Measurements from ENCODE around the gene DNASE2B. TPM values are rescaled to one million over a fixed set of nuclear protein-coding genes. Genes with fewer than 3 reads are reported as not detected.

The DNASE2B gene
- polyA plus RNA-seq, 1 donor from 2014 or later, result 27.9 TPM

GRCh38 chr1:84352298-84353106, 45.8 kb upstream of the DNASE2B start:
- no peak overlapping the region for H2AFZ ChIP-seq (ENCODE audit: low read depth, low read length)
- no peak overlapping the region for H3K27ac ChIP-seq (ENCODE audit: low read length)
- H3K79me2 ChIP-seq (replicated peaks; ENCODE audit: insufficient read depth, low read length), result no peaks in the 10 kb centered on the region

GRCh38 chr1:84353695-84354094, 44.6 kb upstream of the DNASE2B start:
- no peak for TF ChIP-seq EZH2 (IDR thresholded peaks at IDR 0.05; ENCODE audit: borderline replicate concordance, insufficient read depth, low read length, poor library complexity, severe bottlenecking)
- TF ChIP-seq REST (IDR thresholded peaks at IDR 0.05; ENCODE audit: borderline replicate concordance), result no peak
- no peak for TF ChIP-seq MXI1 (conservative IDR thresholded peaks at IDR 0.05; ENCODE audit: poor library complexity, severe bottlenecking)
- no peak for TF ChIP-seq SMC3 (conservative IDR thresholded peaks at IDR 0.05; ENCODE audit: poor library complexity)
- no peak for TF ChIP-seq POLR2AphosphoS5 (IDR thresholded peaks at IDR 0.05)
- H2AFZ ChIP-seq (ENCODE audit: low read depth, low read length), result no peak overlapping the region
- H3K36me3 ChIP-seq (ENCODE audit: insufficient read depth, low read length), result no peaks in the 10 kb centered on the region
- no peaks in the 10 kb centered on the region for H3K9me2 ChIP-seq (ENCODE audit: insufficient read depth, low read length)
- H4K20me1 ChIP-seq (ENCODE audit: insufficient read depth), result no peaks in the 10 kb centered on the region
- H3K79me2 ChIP-seq (replicated peaks; ENCODE audit: insufficient read depth, low read length), result no peaks in the 10 kb centered on the region
- no peak overlapping the region for H3K4me2 ChIP-seq (ENCODE audit: low read length)
- no peak overlapping the region for H3K4me3 ChIP-seq (ENCODE audit: low read length)
- no peaks in the 10 kb centered on the region for H3K9me3 ChIP-seq (ENCODE audit: low read length)
- H3K27ac ChIP-seq (ENCODE audit: low read length), result no peak overlapping the region
- no peaks in the 10 kb centered on the region for H3K27me3 ChIP-seq (ENCODE audit: insufficient read depth, low read depth, low read length)
- H3K9ac ChIP-seq (ENCODE audit: low read length), result no peak overlapping the region
- peaks cover 3% of the 10 kb centered on the region for H3F3A ChIP-seq (ENCODE audit: insufficient read depth, low read length, poor library complexity, severe bottlenecking)

More at GRCh38 chr1:84352298-84353106, 45.8 kb upstream of the DNASE2B start:
- no peak overlapping the region for H3K4me3 ChIP-seq (ENCODE audit: low read length)
- H3K9ac ChIP-seq (ENCODE audit: low read length), result no peak overlapping the region
- TF ChIP-seq RAD21 (conservative IDR thresholded peaks at IDR 0.05) (no peak), SMC3 (conservative IDR thresholded peaks at IDR 0.05; ENCODE audit: poor library complexity) (no peak), CTCF (IDR thresholded peaks at IDR 0.05; ENCODE audit: poor library complexity, severe bottlenecking) (no peak), TAF1 (IDR thresholded peaks at IDR 0.05; ENCODE audit: low read depth) (no peak), REST (IDR thresholded peaks at IDR 0.05; ENCODE audit: borderline replicate concordance) (no peak), EZH2 (IDR thresholded peaks at IDR 0.05; ENCODE audit: borderline replicate concordance, insufficient read depth, low read length, poor library complexity, severe bottlenecking) (no peak), EP300 (conservative IDR thresholded peaks at IDR 0.05; ENCODE audit: poor library complexity, severe bottlenecking) (no peak), POLR2AphosphoS5 (IDR thresholded peaks at IDR 0.05) (no peak), MXI1 (conservative IDR thresholded peaks at IDR 0.05; ENCODE audit: poor library complexity, severe bottlenecking) (no peak)
- no peaks in the 10 kb centered on the region for H3K9me2 ChIP-seq (ENCODE audit: insufficient read depth, low read length)
- H3K27me3 ChIP-seq (ENCODE audit: insufficient read depth, low read depth, low read length), result no peaks in the 10 kb centered on the region
- H3K36me3 ChIP-seq (ENCODE audit: insufficient read depth, low read length), result no peaks in the 10 kb centered on the region
- no peaks in the 10 kb centered on the region for H4K20me1 ChIP-seq (ENCODE audit: insufficient read depth)
- peaks cover 3% of the 10 kb centered on the region for H3F3A ChIP-seq (ENCODE audit: insufficient read depth, low read length, poor library complexity, severe bottlenecking)
- H3K4me2 ChIP-seq (ENCODE audit: low read length), result no peak overlapping the region
- no peaks in the 10 kb centered on the region for H3K9me3 ChIP-seq (ENCODE audit: low read length)
